OCI-M2 (cell line): ENCODE results near the gene CST3.
"Not testable (repeated sequence)": the region's sequence is repeated elsewhere in the genome, so short reads cannot be mapped to it uniquely, and the experiment has no call there.

Experiments
- DNase-seq: peaks from one replicate; lab custom pipeline; 2025; ENCODE audit not compliant: unreplicated experiment; lab: John Stamatoyannopoulos, UW

Gene CST3, protein sequence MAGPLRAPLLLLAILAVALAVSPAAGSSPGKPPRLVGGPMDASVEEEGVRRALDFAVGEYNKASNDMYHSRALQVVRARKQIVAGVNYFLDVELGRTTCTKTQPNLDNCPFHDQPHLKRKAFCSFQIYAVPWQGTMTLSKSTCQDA

DNA sequence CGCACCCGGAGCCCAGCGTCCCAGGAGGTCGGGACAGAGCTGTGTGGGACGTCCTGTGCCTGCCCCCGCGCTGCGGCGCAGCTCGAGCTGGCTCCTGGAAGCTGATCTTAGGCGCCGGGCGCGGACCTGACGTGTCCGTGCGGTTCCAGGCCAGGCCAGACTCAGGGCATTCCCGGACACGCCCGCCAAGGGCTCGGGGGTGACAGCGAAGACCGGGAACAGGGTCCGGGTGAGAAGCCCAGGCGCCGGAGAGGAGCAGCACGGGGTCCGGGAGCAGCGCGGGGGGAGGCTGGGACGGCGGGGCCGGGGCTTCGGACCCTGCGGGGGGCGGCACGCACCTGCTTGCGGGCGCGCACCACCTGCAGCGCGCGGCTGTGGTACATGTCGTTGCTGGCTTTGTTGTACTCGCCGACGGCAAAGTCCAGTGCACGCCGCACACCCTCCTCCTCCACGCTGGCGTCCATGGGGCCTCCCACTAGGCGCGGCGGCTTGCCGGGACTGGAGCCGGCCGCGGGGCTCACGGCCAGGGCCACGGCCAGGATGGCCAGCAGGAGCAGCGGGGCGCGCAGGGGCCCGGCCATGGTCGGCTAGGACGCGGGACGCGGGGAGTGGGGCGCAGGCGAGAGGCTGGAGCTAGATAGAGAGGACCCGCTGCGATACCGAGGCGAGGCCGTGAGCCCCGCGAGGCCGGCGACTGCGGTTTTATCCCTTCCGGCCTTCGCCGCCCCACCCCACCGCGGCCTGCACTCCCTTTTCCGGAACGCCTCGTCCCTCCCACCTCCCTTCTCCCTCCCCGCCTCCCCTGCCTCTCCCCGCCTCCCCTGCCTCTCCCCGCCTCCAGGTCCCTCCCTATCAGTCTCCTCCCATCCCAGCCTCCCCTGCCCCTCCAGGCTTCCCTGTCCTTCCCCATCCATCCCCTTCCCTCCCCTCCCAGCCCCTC is at the start of gene CST3:
Gene CST3 (minus strand): TSS at position 674 of the 940 bp plus-strand sequence. CDS start 93 bp downstream, at position 581.
- no peak for DNase-seq

- DNase-seq = no peak
These were observed 48.4 kb upstream of the CST3 start for GRCh38 chr20:23686046-23686750.

DNA sequence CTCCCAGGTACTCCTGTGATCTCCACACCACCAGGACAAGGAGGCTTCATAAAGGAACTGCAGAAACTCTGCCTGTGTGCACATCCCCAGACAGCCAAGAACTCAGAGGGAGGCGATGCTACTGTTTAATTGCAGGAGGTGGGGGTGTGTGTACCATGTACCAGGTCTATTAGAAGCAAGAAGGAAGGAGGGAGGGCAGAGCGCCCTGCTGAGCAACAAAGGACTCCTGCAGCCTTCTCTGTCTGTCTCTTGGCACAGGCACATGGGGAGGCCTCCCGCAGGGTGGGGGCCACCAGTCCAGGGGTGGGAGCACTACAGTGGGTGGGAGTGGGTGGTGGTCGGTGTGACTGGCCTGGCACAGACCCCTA is 47.8 kb upstream of the CST3 start:
- not testable (repeated sequence) for DNase-seq

GRCh38 chr20:23684261-23684660 is 46.5 kb upstream of the CST3 start:
- no peak for DNase-seq

GRCh38 chr20:23683807-23684206 is 46.1 kb upstream of the CST3 start:
- no peak for DNase-seq

DNA sequence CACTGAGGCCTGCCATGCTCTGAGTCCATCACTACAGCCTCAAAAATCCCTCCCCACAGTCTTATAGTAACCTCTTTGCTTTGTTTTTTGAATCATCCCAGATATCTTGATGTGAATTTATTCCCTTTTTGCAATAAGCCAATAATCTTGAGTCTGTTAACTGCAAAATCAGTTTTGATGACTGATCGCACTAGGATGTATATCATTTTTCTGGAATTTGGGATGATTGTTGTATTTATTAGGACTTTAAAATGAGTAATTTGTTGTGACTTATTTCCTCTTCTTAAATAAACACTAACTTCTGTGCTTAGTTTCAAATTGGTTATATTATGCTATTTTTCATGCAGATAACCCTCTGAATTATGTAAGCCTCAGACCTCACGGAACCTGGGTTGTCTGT is 45.5 kb upstream of the CST3 start:
- DNase-seq = no peak

GRCh38 chr20:23680146-23680545 is 42.4 kb upstream of the CST3 start:
- DNase-seq = no peak

- DNase-seq = no peak
These were observed 41.7 kb upstream of the CST3 start for GRCh38 chr20:23679133-23680092.

DNA sequence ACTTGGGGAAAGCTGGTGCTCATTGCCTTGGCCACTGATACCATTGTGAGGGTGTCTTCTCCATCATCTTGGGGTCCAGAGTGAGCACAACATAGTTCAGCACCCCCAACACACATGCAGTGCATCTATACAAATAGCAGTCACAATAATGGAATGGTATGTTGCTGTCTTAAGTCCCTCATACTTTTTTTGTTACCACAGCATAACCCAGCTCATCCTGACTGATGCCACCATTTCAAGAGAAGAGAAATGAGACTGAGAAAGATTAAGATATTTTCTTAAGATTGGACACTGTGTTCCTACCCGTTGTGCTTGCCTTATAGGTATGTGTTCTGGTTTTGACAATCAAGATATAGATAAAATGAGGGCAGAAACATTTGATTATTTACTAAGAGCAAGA is 35.5 kb upstream of the CST3 start:
- no peak for DNase-seq

DNA sequence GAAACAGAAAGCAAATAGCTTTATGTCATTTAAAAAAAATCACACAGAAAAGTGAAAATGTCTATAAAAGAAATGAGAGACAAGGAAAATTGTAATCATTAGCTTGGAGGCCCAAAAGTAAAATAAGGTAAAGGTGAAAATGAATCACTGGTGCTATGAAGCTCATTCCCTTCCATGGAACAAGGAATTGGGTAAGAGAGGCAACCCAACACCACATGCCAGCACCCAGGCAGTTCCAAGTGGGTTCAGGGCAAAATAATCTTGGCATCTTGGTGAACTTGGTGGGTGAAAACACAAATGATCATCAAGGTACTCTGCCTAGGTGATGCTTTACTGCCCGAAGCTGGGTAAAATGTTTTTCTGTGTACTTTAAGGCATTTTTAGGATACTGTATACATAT is 34.4 kb upstream of the CST3 start:
- DNase-seq = no peak

- DNase-seq = no peak
These were observed 33.7 kb upstream of the CST3 start for GRCh38 chr20:23671479-23671878.

- DNase-seq = no peak
These were observed 32.6 kb upstream of the CST3 start for GRCh38 chr20:23670361-23670760.

DNA sequence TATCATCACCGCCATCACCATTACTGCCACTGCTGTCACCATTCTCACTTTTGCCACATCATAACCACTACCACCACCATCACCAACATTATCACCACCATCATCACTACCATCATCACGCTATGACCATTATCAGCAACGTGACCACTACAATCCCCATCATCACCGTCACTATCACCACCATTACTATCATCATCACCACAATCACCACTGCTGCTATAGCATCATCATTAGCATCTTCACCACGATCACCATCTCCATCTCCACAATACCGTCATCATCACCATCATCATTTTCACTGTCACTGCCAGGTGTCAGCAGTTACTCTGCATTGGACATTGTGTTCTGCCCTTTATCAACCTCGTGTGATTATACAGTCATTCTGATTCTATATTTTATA is 32.1 kb upstream of the CST3 start:
- DNase-seq = no peak

- no peak for DNase-seq
These were observed 31.6 kb upstream of the CST3 start for GRCh38 chr20:23669327-23669726.

DNA sequence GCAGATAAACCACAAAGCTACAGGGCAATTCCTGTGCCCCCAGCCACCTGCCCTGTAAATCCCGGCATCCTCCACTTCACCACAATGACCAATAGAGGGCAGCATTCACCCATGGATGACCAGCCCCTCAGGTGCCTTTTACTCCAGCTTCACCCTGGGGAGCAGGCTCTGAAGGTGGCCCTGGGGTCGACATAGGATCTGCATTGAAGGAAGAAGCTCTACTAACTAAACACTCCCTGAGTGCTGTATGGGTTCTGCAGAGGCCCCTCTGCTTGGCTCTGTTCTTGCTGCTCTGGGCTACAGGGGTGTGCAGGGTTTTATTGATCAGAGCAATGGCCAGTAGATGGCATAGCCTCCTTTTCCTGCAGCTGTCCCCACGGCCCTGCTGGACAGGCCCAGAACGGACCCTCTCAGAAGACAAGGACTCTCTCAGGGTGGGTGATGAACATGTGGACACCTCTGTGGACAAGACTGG is 30.8 kb upstream of the CST3 start:
- peak; percentile 17 for DNase-seq

DNA sequence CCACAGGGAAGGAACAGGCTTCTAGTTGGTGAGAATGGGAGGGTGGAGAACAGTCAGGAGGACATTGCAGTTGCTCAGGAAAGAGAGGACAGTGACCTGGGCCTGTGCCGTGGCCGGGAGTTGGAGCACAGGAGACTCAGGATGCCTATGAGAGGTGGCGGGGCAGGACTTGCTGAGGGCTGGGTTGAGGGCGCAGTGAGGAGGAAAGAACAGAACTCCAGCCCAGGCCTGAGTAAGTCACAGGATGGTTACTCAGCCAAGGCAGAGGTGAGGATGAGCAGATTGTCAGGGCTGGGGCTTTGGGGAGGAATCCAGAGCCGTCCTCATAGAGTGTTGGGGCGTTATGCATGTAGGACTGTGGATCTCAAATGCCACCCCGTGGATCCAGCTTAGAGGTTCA is 29.9 kb upstream of the CST3 start:
- no peak for DNase-seq

GRCh38 chr20:23666698-23667097 is 28.9 kb upstream of the CST3 start:
- no peak for DNase-seq

- DNase-seq = no peak
These were observed 28.4 kb upstream of the CST3 start for GRCh38 chr20:23666189-23666588.

DNA sequence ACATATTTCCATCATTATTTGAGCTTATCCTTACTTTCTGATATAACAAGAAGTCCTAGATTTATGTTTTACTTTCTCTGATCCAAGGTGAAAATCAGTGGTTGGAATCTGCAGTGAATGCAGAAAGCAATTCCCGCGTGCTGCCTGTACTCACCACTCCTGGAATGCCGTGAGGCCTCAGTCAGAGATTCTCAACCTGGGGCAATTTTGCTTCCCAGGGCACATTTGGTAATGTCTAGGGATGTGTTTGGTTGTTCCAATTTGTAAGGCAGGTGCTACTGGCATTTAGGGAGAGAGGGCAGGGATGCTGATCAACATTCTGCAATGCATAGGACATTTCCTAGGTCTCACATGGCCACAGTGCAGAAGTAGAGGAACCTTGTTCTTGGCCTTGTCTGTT is 27.2 kb upstream of the CST3 start:
- no peak for DNase-seq

DNA sequence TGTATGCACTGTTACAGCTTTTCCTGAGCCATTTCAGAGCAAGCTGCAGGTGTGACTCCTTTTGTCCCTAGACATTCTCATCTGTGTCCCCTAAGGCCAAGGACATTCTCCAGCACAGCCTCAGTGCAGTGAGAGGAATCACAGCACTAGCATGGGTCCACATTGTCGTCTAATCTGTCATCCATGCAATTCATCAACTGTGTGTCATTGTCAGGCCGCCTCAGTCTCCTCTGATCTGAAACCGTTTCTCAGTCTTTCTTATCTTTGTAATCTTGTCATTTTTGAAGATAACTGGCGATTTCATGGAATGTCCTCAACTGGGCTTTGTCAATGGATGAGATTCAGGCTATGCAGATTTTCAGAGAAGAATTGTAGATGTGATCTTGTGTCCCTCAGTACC is 26.3 kb upstream of the CST3 start:
- not testable (repeated sequence) for DNase-seq

- DNase-seq = no peak
These were observed 25.4 kb upstream of the CST3 start for GRCh38 chr20:23663180-23663579.
